ENCODE data around the gene CDH24.

GRCh38 chr14:23043754-23044153 lies 13.6 kb downstream of the CDH24 start:
- TF ChIP-seq CTCF (IDR thresholded peaks at IDR 0.05) (no peak), HEYL (CRISPR knock-in tag; IDR thresholded peaks at IDR 0.05) (no peak), HMGXB4 (CRISPR knock-in tag; IDR thresholded peaks at IDR 0.05; ENCODE audit: borderline replicate concordance) (no peak), HDAC2 (IDR thresholded peaks at IDR 0.05) (no peak), POLR2A (IDR thresholded peaks at IDR 0.05; ENCODE audit: low read length) (no peak), TFCP2L1 (CRISPR knock-in tag; IDR thresholded peaks at IDR 0.05) (no peak), MYC (IDR thresholded peaks at IDR 0.05; ENCODE audit: borderline replicate concordance, low read length) (no peak), USF2 (IDR thresholded peaks at IDR 0.05) (no peak), SREBF2 (IDR thresholded peaks at IDR 0.05) (no peak), CHD2 (IDR thresholded peaks at IDR 0.05; ENCODE audit: low read length, partially characterized antibody) (no peak), ELK1 (IDR thresholded peaks at IDR 0.05; ENCODE audit: low read depth, low read length) (no peak)
- TF ChIP-seq, protein P1, sequence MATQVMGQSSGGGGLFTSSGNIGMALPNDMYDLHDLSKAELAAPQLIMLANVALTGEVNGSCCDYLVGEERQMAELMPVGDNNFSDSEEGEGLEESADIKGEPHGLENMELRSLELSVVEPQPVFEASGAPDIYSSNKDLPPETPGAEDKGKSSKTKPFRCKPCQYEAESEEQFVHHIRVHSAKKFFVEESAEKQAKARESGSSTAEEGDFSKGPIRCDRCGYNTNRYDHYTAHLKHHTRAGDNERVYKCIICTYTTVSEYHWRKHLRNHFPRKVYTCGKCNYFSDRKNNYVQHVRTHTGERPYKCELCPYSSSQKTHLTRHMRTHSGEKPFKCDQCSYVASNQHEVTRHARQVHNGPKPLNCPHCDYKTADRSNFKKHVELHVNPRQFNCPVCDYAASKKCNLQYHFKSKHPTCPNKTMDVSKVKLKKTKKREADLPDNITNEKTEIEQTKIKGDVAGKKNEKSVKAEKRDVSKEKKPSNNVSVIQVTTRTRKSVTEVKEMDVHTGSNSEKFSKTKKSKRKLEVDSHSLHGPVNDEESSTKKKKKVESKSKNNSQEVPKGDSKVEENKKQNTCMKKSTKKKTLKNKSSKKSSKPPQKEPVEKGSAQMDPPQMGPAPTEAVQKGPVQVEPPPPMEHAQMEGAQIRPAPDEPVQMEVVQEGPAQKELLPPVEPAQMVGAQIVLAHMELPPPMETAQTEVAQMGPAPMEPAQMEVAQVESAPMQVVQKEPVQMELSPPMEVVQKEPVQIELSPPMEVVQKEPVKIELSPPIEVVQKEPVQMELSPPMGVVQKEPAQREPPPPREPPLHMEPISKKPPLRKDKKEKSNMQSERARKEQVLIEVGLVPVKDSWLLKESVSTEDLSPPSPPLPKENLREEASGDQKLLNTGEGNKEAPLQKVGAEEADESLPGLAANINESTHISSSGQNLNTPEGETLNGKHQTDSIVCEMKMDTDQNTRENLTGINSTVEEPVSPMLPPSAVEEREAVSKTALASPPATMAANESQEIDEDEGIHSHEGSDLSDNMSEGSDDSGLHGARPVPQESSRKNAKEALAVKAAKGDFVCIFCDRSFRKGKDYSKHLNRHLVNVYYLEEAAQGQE (IDR thresholded peaks at IDR 0.05), result no peak

Data from A549 (cell line).